Activated naive CD4-positive, alpha-beta T cell treated with Interleukin-2 at 50 U/mL for 16 hours (primary cell): ENCODE data around the gene RAB40C.
"Not testable (repeated sequence)": the region's sequence is repeated elsewhere in the genome, so short reads cannot be mapped to it uniquely, and the experiment has no call there.

Experiments
- DNase-seq: peaks from one replicate; pipeline ENCODE4 v3.0.0-alpha.2; 2020

The RAB40C gene

GRCh38 chr16:591231-591630, 1.4 kb downstream of the RAB40C start:
- DNase-seq = no peak

- DNase-seq = no peak
Measured at GRCh38 chr16:591892-592517, 2.1 kb downstream of the RAB40C start.

DNA sequence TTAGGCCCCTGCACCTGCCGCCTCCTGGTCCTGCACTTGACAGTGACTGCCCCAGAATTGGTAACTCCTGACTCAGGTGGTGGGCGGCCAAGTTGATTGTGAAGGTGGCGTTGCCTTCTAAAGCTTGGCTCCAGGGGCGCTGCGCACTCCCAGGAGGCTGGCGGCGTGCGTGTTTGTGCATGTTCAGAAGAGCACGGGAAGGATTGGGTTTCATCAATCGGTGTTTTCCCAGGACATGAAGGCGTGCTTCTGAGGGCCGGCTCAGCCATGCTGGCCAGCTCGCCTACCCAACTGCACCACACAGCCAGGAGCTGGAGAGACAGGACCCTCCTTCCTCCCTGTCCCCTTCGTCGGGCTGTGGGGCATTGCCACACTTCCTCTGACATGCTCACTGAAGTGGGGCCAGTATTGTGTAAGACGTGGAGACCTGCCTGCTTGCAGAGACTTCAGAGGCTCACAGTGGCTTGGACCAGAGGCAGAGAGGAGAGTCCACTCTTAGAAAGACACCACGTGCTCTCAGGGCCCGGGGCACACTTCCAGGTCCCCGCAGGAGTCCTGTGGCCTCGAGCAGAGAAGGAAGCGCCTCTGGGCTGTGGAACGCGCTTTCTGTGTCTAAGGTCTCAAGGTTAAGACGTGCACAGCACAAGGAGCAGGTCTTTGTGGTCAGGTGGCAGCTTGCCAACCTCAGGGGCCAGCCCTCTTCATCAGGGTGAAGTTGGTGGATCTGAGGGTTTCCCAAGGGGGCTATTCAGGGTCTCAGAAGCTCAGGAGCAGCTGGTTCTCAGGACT, 2.8 kb downstream of the RAB40C start:
- DNase-seq = no peak

DNA sequence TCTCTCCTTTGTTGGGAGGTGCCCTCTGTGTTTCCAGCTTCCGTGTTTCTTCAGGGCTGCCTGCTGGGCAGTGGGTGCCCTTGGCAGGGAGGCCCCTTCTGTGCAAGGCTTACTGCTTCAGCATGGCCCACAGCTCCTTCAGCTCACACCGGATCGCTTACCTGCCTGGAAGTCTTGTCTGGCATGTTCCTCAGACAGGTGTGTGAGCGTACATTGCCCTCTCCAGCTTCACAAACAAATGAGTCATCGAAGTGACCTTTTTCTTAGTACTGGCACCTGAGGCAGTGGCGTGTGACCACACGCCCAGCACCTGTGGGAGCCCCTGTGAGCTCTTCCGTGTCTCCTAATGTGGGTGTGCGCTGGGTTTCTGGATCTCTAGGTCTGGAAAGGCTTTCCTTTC, 3.5 kb downstream of the RAB40C start:
- DNase-seq = no peak

- DNase-seq = no peak
Measured at GRCh38 chr16:593807-594206, 3.9 kb downstream of the RAB40C start.

DNA sequence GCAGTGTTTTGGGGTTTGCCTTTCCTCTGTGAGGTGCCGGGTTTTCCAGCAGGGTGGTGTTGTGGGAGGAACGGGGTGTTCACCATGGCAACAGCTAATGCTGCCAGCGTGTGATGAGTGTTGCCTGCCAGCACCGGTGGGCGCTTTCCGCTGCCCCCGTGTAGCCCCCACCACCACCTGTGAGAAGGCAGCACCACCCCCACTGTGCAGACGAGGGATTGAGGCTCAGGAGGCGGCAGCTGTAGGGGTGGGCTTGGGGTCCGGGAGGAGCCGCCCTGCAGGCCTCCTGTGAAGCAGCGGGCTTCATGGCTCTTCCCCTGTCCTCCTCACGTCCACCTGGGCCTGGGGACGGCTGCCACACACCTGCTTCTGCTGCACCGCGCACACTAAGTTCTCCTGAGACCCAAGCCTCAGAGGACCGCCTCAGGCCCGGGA, 5.2 kb downstream of the RAB40C start:
- no peak for DNase-seq

- DNase-seq = no peak
Measured at GRCh38 chr16:595942-596735, 6.3 kb downstream of the RAB40C start.

DNA sequence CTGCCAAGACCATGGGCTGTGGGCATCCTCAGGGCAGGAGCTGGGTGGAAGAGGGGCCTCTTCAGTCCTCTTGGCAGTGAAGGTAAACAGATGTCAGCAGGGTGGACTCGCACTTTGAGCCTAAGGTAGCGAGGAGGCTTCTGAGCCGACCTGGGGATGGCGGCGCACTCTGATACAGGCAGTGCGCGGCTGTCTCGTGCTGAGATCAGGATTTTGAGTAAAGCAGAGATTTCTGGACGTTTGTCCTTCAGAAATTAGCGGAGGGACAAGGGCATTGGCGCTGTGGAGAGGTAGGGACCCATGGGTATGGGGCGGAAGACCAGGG, 6.8 kb downstream of the RAB40C start:
- DNase-seq = no peak

GRCh38 chr16:597655-598054, 7.8 kb downstream of the RAB40C start:
- DNase-seq = not testable (repeated sequence)

DNA sequence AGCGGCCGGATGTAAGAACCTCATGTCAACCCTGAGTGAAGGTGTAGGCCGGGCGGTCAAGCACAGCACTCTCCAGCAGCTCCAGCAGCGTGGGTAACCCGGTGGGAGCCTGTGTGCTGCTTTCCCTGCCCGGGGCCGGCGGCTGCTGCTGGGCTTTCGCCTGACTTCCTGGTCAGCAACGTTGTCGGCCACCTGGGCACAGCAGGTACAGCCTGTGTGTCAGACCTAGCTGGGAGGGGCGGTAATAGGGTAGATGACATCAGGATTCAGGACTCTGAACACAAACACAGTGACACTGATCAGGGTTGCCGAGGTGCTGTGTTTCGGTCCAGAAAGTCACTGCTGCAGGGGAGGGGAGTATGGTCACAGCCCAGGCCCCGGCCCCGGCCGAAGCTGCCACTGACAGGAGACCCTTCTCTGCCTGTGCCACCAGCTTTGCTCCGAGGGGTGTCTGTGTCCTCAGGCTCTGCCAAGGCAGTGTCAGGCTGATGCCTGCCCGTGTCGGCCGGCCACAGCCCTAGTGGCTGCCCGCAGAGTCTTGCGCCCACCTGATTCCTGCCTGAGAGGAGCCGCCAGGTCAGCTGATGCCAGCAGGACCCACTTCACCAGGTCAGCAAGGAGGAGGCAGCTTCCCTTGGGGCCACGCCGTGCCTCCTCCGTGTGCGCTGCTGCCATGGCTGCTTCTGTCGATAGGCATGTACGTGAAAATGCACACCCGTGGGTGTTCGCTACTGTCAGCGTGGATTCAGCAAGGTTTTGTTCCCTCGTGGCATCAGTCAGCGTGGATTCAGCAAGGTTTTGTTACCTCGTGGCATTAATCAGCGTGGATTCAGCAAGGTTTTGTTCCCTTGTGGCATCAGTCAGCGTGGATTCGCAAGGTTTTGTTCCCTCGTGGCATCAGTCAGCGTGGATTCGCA, 9.2 kb downstream of the RAB40C start:
- no peak for DNase-seq

DNA sequence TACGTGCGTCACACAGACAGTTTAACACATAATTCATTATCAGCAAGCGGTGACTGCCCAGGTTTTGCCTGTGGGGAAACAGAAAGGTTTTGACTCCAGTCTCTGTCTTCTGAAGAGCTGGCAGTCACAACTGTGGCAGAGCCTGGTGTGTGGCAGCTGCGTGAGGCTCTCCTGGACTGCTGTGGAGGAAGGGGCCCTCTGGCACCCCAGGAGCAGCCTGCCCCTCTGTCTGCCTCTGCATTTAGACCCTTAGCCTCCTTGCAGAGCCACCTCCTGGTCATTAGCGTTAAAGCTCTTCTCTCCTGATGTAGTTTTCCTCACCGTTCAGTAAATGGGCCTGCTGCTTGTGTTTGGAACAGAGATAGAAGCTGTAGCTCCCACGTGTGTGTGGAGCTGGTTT, 10.9 kb downstream of the RAB40C start:
- no peak for DNase-seq

DNA sequence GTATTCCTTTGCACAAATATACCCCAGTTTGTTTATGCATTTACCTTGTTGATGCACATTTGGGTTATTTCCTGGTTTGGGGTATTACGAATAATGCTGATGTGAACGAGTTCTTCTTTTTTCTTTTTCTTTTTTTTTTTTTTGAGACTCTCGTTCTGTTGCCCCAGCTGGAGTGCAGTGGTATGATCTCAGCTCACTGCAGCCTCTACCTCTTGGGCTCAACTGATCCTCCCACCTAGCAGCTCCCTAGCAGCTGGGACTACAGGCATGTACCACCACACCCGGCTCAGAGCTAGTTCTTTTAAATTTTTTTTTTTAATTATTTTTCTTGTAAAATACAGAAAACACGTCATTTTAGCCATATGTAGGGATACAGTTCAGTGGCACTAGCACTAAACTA, 14.1 kb downstream of the RAB40C start:
- DNase-seq = no peak

- DNase-seq = no peak
Measured at GRCh38 chr16:606656-607307, 16.9 kb downstream of the RAB40C start.

DNA sequence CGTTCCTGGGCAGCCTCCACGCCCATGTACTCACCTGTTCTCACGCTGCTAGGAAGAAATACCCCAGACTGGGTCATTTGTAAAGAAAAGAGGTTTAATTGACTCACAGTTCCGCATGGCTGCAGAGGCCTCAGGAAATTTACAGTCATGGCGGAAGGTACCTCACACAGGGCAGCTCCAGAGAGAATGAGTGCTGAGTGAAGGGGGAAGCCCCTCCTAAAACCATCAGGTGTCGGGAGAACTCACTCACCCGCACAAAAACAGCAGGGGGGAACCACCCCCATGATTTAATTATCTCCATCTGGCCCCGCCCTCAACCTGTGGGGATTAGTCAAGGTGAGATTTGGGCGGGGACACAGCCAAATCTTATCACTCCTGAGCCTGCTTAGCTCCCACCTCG, 18.2 kb downstream of the RAB40C start:
- peak; percentile 49 for DNase-seq

- no peak for DNase-seq
Measured at GRCh38 chr16:609316-609715, 19.4 kb downstream of the RAB40C start.

GRCh38 chr16:609984-610383, 20.1 kb downstream of the RAB40C start:
- DNase-seq = no peak

DNA sequence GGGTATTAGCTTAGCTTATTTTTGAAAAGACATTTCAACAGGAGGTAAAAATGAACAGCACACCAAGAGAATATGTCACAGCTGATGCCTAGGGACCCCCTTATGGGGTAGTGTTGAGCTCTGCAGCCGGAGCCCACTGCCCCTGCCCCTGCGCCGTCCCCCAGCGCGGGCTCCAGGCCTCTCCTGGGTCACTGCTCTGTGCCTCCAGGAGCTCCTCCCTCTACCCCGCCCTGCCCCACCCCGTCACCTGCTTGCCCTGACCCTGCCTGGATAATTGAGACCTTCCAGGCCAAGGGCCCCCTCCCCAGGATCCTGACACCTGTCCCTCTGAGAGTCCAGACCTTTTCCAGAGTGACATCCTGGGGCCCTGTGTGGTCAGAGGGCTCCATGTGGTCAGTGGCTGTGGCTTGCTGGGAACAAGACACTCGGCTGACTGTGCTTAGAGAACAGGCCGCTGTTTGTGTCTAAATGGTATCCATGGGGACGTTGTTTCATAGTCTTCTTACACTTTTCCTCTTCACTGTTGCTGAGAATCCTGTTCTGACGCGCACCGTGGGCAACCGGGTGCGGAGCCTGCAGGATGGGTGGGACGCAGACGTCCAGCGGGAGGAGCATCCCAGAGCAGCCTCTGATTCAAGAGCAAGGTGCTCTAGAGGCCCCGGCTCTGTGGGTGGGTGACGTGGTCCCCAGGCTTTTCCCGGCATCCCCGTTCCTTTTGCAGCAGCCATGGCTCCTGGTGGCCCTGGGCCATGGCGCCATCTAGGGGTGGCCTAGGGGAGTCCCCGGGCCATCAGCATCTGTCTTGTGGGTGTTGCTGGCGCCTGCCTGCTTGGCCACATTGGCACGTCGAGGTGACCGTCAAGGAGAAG, 20.9 kb downstream of the RAB40C start:
- peak; percentile 69 for DNase-seq

- no peak for DNase-seq
Measured at GRCh38 chr16:615122-615521, 25.3 kb downstream of the RAB40C start.

DNA sequence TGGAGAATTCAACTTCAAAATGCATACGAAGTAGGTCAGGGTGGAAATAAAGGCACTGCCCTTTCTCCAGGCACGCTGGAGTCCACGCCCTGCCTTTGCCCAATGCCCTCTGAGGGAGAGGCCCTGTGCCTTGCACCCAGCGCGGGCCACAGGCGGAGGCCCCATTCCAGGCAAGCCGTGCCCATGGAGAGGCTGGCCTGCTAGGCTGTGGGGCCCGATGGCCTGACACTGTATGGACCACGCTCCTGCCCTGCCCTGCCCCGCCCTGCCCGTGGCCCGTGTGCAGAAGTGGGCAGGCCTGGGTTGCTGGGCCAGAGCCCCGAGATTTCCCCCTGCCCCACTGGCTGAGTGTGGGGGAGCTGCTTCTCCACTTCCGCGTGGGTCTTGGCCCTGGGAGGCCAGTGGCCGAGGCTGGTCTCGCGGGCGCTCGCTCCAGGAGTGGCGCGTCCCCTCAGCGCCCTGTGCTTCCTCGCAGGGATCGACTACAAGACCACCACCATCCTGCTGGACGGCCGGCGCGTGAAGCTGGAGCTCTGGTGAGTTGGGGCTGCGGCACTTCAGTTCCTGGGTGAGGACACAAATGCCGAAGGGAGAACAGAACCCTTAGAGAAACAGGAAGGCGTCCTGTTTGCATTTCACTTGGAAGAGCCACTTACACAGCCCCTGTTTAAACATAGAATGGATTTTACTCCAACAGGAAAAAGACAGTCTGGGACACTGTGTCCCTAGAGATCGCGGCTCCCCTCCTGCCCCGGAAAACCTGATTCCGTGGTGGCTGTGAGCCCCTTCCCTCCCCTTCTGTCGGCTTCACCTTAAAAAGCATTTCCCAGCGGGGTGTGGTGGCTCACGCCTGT, 27.1 kb downstream of the RAB40C start:
- DNase-seq = no peak

GRCh38 chr16:617855-618254, 28.0 kb downstream of the RAB40C start:
- DNase-seq = no peak
